HG03175 (cell line): ENCODE measurements around the gene ADRM1.

Experiments used
- ATAC-seq: cut with Tn5 transposase; IDR thresholded peaks from one replicate; pipeline ENCODE4 v1.9.1; 2021; ENCODE audit warnings: mild to moderate bottlenecking, moderate library complexity; ENCODE audit not compliant: unreplicated experiment

Gene ADRM1

GRCh38 chr20:62353289-62354030 is 50.7 kb downstream of the ADRM1 start:
- ATAC-seq: no peak

GRCh38 chr20:62354031-62354808 is 51.4 kb downstream of the ADRM1 start:
- no peak for ATAC-seq

- no peak for ATAC-seq
Measured at GRCh38 chr20:62354811-62355341, 52.1 kb downstream of the ADRM1 start.

GRCh38 chr20:62355516-62355877 is 52.7 kb downstream of the ADRM1 start:
- ATAC-seq: no peak

GRCh38 chr20:62355878-62356588 is 53.2 kb downstream of the ADRM1 start:
- no peak for ATAC-seq

- no peak for ATAC-seq
Measured at GRCh38 chr20:62356589-62357186, 53.9 kb downstream of the ADRM1 start.

GRCh38 chr20:62357187-62357667 is 54.4 kb downstream of the ADRM1 start:
- ATAC-seq: no peak

- no peak for ATAC-seq
Measured at GRCh38 chr20:62357681-62358080, 54.9 kb downstream of the ADRM1 start.
